HEK293 (cell line): Measurements from ENCODE around the gene TFDP3.

Experiments
- CTCF ChIP-seq: fragments of 450-650 bp; formaldehyde crosslinking; IDR thresholded peaks from 2 replicates; pipeline ENCODE4 v1.5.1; 2016; ENCODE audit warnings: missing biosample characterization, missing genetic modification characterization
- PBX3 ChIP-seq: sonication (generic); formaldehyde crosslinking; IDR thresholded peaks from 2 replicates; pipeline ENCODE4 v1.8.1; 2022; ENCODE audit warnings: mild to moderate bottlenecking, moderate library complexity, missing genetic modification reagents
- YY1 ChIP-seq: fragments of 450-650 bp; formaldehyde crosslinking; IDR thresholded peaks from 2 replicates; pipeline ENCODE4 v1.5.1; 2018; ENCODE audit warnings: missing biosample characterization, missing genetic modification characterization
- ZBTB1 ChIP-seq: fragments of 450-650 bp; formaldehyde crosslinking; IDR thresholded peaks from 2 replicates; pipeline ENCODE4 v1.5.1; 2016; ENCODE audit warnings: missing biosample characterization, missing genetic modification characterization
- ZNF121 ChIP-seq: fragments of 450-650 bp; formaldehyde crosslinking; IDR thresholded peaks from 2 replicates; pipeline ENCODE4 v1.5.1; 2016; ENCODE audit warnings: missing biosample characterization, missing genetic modification characterization
- TF ChIP-seq, protein P1 (sequence below): fragments of 450-650 bp; formaldehyde crosslinking; conservative IDR thresholded peaks from 2 replicates; pipeline ENCODE4 v1.5.1; 2016; ENCODE audit warnings: low read depth, missing biosample characterization, missing genetic modification characterization
- TF ChIP-seq, protein P2 (sequence below): fragments of 450-650 bp; formaldehyde crosslinking; IDR thresholded peaks from 2 replicates; pipeline ENCODE4 v1.5.1; 2016; ENCODE audit warnings: missing biosample characterization, missing genetic modification characterization, low read depth

- TF ChIP-seq ZBTB1 (tag by site-specific recombination) (no peak), CTCF (tag by site-specific recombination) (no peak), PBX3 (CRISPR knock-in tag) (no peak), ZNF121 (no peak), YY1 (tag by site-specific recombination) (no peak)
- TF ChIP-seq, protein P1, sequence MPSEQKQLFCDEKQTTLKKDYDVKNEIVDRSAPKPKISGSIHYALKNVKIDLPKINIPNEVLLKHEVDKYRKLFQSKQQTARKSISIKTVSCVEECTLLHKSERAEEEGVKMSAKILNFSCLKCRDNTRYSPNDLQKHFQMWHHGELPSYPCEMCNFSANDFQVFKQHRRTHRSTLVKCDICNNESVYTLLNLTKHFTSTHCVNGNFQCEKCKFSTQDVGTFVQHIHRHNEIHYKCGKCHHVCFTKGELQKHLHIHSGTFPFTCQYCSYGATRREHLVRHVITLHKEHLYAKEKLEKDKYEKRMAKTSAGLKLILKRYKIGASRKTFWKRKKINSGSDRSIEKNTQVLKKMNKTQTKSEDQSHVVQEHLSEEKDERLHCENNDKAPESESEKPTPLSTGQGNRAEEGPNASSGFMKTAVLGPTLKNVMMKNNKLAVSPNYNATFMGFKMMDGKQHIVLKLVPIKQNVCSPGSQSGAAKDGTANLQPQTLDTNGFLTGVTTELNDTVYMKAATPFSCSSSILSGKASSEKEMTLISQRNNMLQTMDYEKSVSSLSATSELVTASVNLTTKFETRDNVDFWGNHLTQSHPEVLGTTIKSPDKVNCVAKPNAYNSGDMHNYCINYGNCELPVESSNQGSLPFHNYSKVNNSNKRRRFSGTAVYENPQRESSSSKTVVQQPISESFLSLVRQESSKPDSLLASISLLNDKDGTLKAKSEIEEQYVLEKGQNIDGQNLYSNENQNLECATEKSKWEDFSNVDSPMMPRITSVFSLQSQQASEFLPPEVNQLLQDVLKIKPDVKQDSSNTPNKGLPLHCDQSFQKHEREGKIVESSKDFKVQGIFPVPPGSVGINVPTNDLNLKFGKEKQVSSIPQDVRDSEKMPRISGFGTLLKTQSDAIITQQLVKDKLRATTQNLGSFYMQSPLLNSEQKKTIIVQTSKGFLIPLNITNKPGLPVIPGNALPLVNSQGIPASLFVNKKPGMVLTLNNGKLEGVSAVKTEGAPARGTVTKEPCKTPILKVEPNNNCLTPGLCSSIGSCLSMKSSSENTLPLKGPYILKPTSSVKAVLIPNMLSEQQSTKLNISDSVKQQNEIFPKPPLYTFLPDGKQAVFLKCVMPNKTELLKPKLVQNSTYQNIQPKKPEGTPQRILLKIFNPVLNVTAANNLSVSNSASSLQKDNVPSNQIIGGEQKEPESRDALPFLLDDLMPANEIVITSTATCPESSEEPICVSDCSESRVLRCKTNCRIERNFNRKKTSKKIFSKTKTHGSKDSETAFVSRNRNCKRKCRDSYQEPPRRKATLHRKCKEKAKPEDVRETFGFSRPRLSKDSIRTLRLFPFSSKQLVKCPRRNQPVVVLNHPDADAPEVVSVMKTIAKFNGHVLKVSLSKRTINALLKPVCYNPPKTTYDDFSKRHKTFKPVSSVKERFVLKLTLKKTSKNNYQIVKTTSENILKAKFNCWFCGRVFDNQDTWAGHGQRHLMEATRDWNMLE (tag by site-specific recombination) = no peak
- TF ChIP-seq, protein P2, sequence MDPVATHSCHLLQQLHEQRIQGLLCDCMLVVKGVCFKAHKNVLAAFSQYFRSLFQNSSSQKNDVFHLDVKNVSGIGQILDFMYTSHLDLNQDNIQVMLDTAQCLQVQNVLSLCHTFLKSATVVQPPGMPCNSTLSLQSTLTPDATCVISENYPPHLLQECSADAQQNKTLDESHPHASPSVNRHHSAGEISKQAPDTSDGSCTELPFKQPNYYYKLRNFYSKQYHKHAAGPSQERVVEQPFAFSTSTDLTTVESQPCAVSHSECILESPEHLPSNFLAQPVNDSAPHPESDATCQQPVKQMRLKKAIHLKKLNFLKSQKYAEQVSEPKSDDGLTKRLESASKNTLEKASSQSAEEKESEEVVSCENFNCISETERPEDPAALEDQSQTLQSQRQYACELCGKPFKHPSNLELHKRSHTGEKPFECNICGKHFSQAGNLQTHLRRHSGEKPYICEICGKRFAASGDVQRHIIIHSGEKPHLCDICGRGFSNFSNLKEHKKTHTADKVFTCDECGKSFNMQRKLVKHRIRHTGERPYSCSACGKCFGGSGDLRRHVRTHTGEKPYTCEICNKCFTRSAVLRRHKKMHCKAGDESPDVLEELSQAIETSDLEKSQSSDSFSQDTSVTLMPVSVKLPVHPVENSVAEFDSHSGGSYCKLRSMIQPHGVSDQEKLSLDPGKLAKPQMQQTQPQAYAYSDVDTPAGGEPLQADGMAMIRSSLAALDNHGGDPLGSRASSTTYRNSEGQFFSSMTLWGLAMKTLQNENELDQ (tag by site-specific recombination) = no peak
Measured at GRCh38 chrX:133218329-133218728, at the start of gene TFDP3.
